A549 treated with DMSO at 1 μM for 4 hours (cell line): ENCODE measurements around the gene SYNGR4. TPM values are rescaled to one million over a fixed set of nuclear protein-coding genes. Genes with fewer than 3 reads are reported as not detected.

Experiments used
- total RNA-seq: library from RNA; stranded (reverse); fragments of 200-300 nt; extraction: Qiagen RNA extraction; gene quantifications from 5 replicates; pipeline ENCODE4 v1.2.3, GENCODE V29; 2022; ENCODE audit warnings: low read depth

SYNGR4 gene, protein sequence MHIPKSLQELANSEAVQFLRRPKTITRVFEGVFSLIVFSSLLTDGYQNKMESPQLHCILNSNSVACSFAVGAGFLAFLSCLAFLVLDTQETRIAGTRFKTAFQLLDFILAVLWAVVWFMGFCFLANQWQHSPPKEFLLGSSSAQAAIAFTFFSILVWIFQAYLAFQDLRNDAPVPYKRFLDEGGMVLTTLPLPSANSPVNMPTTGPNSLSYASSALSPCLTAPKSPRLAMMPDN
- total RNA-seq = 2.0 to 3.6 TPM (median 2.4 TPM) in 5 replicates

GRCh38 chr19:48363810-48364597 lies at the start of gene SYNGR4, which contains the start of gene TMEM143:
SYNGR4 (plus strand) TSS chr19:48364367; CDS start chr19:48365843, 1,476 bp downstream.
TMEM143 (minus strand) TSS chr19:48363940; CDS start chr19:48363920, 20 bp downstream.

DNA sequence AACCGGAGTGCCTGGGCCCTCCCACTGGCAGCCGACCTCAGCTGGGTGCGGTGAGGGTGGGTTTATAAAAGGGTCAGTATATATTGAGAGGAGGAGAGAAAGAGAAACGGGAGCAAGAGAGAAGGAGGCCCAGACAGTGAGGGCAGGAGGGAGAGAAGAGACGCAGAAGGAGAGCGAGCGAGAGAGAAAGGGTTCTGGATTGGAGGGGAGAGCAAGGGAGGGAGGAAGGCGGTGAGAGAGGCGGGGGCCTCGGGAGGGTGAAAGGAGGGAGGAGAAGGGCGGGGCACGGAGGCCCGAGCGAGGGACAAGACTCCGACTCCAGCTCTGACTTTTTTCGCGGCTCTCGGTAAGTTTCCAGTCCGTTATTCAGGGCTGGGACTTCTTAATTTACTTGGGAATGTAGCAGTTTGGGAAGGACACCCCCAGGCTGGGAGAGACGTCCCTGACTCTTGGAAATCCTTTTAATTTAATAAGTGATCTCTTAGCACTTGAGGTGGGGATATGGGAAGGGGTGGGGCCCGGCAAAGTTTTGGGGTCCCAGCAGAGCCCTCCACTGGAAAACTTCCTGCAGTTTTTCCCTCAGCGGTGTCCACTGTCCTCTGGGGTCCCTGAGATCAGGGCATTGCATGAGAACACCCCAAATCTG lies 38.8 kb upstream of the SYNGR4 start, which contains the start of gene EMP3:
TSS of gene EMP3 (plus strand) at position 288 of the 646 bp plus-strand sequence. CDS start 1,293 bp downstream, outside the sequence.

DNA sequence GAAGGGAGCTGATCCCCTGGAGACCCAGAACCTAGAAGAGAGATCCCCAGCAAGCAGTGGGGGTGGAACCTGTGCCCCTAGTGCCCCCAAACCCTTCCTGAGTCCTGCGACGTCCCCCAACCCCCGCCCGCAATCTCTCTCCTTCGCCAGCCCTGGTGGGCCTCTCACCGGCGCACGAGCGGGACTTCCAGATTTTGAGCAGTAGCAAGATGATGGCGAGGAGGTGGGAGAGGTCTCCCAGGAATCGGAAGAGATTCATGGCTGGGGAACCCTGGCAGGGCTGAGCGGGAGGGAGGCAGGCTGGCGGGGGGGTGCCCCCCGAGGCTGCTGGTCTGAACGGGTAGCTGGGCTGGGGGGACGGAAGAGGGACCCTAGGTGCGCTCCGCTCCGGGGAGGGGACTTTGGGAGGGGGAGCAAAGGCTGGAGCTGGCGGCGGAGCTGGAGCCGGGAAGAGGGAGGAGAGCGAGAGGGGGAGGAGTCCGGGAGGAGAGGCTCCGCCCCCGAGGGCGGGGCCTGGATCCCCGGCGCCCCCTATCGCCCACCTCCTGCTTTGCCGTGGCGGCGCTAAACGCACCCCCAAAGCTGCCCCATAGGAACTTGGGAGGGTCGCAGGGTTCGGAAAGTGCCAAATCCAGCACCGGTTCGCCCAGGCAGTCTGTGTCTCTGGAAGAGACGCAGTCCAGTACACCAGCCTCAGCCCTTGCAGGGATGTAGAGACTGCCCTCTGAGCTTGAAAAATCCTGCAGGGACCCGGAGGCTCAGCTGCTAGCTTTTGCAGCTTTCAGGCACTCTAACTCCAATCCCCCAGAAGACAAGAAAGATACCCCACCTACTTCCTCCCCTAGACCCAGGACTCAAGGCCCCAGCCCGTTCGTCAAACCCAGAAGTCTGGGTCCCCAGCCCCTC lies 27.2 kb downstream of the SYNGR4 start, which contains the start of gene KDELR1:
TSS of gene KDELR1 (minus strand) at position 452 of the 906 bp plus-strand sequence. CDS start at position 259, 193 bp downstream.

GRCh38 chr19:48393559-48394330 lies 29.6 kb downstream of the SYNGR4 start, which contains the start of gene GRIN2D:
GRIN2D (plus strand) TSS chr19:48393668; CDS start chr19:48398393, 4,725 bp downstream.

Other genes starting within 250 kb of the SYNGR4 start
- gene LIG1, start 194.0 kb upstream of the SYNGR4 start, total RNA-seq = 63.2 to 69.6 TPM (median 65.3 TPM) in 5 replicates
- 6.5 to 7.7 TPM (median 6.7 TPM) in 5 replicates for gene ZSWIM9, start 193.7 kb upstream of the SYNGR4 start, total RNA-seq
- 13.2 to 21.9 TPM (median 19.7 TPM) in 5 replicates for gene CARD8, start 108.5 kb upstream of the SYNGR4 start, total RNA-seq
- gene ZNF114, start 94.3 kb upstream of the SYNGR4 start, total RNA-seq = 5.3 to 5.7 TPM (median 5.4 TPM) in 5 replicates
- 427 to 500 TPM (median 469 TPM) in 5 replicates for gene EMP3, start 38.8 kb upstream of the SYNGR4 start, total RNA-seq
- gene TMEM143, start 427 bp upstream of the SYNGR4 start, total RNA-seq = 2.2 to 5.8 TPM (median 3.8 TPM) in 5 replicates
- gene KDELR1, start 27.2 kb downstream of the SYNGR4 start, total RNA-seq = 366 to 451 TPM (median 417 TPM) in 5 replicates
- 6.3 to 11.7 TPM (median 9.1 TPM) in 5 replicates for gene GRIN2D, start 29.3 kb downstream of the SYNGR4 start, total RNA-seq
- gene GRWD1, start 81.6 kb downstream of the SYNGR4 start, total RNA-seq = 103 to 135 TPM (median 120 TPM) in 5 replicates
- 1.1 to 2.5 TPM (median 1.5 TPM) in 5 replicates for gene KCNJ14, start 91.2 kb downstream of the SYNGR4 start, total RNA-seq
- gene CYTH2, start 105.0 kb downstream of the SYNGR4 start, total RNA-seq = 52.6 to 56.4 TPM (median 53.6 TPM) in 5 replicates
- gene LMTK3, start 147.5 kb downstream of the SYNGR4 start, total RNA-seq = 2.4 to 4.8 TPM (median 3.8 TPM) in 5 replicates
- gene SULT2B1, start 187.8 kb downstream of the SYNGR4 start, total RNA-seq = 14.7 to 18.6 TPM (median 15.6 TPM) in 5 replicates
- gene SPACA4, start 242.4 kb downstream of the SYNGR4 start, total RNA-seq = 0.11 TPM in 1 of 5 replicates, not detected in the others